NCI-H748 treated with DMSO at 0.1 percent for 48 hours (cell line): ENCODE measurements around the gene TK2.
"Not testable (repeated sequence)": the region's sequence is repeated elsewhere in the genome, so short reads cannot be mapped to it uniquely, and the experiment has no call there.

ENCODE experiments used
- DNase-seq: peaks from one replicate; lab custom pipeline; 2025; lab: John Stamatoyannopoulos, UW

TK2 gene

GRCh38 chr16:66572356-66572755, 22.4 kb upstream of the TK2 start:
- DNase-seq, result no peak

GRCh38 chr16:66569827-66570405, 20.0 kb upstream of the TK2 start:
- no peak for DNase-seq

DNA sequence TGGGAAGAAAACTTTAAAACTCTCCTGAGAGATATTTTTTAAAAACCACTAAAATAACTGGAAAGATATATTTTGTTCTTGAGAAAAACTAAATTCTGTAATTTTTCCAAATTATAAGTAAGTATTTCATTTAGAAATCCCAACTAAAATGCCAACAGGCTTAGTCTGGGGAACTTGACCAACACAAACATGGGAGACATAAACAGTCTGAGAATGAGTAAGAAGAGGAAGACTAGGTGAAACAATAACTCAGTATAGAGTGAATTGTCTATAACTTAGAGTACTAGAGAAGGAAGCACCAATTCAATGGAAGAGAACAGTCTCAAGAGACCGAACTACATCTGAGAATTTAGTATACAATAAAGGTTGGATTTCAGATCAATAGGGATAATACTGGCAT, 19.2 kb upstream of the TK2 start:
- DNase-seq, result no peak

DNA sequence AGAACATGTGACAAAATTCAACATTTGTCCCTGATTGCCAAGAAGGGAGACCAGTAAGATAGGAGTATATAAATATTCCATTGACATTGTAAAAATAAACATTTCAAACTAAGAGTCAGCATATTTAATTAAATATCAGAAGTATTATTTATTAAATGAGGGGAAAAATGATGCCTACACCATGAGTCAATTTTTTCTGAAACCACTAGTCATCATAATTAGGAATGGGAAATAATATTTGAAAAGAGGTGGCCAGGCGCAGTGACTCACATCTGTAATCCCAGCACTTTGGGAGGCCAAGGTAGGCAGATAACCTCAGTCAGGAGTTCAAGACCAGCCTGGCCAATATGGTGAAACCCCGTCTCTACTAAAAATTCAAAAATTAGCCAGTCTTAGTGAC, 18.4 kb upstream of the TK2 start:
- DNase-seq, result no peak

- not testable (repeated sequence) for DNase-seq
Observed at GRCh38 chr16:66567270-66567669, 17.3 kb upstream of the TK2 start.

DNA sequence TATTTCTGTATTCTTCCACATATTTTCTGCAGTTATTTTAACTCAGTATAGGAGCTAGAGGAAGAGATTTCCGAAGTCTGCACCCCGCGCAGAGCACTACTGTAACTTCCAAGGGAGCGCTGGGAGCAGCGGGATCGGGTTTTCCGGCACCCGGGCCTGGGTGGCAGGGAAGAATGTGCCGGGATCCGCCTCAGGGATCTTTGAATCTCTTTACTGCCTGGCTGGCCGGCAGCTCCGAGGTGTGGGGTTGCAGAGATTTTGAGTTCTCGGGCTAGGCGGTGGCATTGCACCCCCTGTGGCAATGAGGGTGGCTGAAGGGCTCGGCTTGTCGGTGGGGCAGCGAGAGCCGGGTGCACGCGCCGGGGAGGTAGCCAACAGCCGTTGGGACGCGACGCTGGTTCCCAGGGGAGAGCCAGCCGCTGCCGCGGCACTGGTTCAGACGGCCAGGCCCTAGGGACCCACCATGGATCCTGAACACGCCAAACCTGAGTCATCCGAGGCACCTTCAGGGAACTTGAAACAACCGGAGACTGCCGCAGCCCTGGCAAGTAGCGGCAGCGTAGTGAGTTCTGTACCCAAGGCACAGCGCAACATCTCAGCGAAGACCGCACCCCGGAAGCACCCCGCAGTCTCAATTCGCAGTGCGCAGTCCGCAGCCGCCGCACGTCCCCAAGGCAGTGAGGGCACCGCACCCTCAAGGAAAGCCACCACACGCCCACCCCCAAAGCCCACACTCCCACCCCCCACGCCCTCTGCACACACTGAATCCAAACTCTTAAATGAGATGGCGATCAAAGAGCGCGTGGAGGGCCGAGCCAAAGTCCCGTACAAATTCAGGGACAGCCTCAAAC, 16.4 kb upstream of the TK2 start, which contains the start of gene CMTM1:
Gene CMTM1 (plus strand): TSS at position 389 of the 851 bp plus-strand sequence. CDS start 75 bp downstream, at position 464.
- DNase-seq, result no peak

DNA sequence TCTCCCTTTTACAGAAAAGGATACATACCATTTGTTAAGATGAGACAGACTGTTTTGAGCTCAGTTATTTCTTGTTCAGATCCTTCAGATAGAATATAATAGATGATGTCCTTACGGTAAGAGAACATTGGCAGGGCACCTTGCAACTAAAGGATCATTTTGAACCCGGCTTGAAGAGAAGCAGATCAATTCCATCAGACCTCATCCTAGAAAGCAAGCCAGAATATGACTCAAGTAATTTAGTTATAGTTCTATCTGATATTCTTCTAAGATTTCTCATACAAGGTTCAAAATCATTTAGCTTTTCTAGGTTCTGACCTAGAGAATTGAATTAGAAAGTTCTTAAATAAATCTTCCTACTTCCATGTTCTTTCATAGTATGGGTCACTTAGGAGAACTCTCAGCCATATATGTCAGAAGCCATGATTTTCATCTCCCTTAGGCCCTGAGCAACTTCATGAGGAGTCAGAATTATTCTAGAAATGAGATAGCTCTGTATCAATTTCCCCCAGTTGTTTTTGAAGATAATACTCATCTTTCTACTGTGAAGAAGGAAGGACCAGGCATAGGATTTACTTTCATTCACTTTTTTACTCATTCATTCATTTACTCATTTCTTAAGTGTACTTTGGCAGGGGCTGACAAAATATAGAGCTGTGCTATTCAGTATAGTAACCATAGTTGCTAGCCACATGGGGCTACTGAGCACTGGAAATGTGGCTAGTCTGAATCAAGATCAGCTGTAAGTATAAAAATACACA, 13.8 kb upstream of the TK2 start:
- DNase-seq, result no peak

DNA sequence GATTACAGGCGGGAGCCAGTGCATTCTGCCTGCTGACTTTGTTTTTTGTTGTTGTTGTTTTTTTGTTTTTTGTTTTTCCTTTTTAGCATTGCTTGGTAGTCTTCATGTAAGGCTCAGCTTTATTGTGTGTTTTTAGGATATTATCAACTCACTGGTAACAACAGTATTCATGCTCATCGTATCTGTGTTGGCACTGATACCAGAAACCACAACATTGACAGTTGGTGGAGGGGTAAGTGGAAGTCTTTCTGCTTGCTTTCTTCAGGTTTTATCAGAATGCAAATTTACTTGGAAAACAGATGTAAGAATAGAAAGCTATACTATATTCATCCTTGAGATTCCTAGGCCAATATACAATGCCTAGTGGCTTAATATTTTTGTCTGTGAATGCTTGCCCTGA, 13.1 kb upstream of the TK2 start:
- no peak for DNase-seq

DNA sequence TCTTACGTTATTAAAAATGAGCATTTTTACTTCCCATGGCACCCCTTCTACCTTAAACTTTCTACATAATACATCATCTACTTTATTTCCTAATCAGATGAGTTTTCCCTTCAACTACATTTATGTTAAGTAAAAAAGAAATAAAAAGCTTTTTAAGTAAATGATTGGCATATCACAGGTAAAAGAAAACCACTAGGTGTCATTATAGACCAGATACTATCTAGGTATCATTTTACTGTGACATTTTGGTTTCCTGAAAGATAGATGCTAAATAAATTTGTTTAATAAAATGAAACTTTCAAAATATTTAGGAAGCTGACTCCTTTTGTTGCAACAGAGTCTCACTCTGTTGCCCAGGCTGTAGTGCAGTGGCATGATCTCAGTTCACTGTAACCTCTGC, 12.5 kb upstream of the TK2 start:
- no peak for DNase-seq

GRCh38 chr16:66561381-66562080, 11.6 kb upstream of the TK2 start:
- DNase-seq, result no peak

GRCh38 chr16:66560107-66560506, 10.2 kb upstream of the TK2 start:
- no peak for DNase-seq

DNA sequence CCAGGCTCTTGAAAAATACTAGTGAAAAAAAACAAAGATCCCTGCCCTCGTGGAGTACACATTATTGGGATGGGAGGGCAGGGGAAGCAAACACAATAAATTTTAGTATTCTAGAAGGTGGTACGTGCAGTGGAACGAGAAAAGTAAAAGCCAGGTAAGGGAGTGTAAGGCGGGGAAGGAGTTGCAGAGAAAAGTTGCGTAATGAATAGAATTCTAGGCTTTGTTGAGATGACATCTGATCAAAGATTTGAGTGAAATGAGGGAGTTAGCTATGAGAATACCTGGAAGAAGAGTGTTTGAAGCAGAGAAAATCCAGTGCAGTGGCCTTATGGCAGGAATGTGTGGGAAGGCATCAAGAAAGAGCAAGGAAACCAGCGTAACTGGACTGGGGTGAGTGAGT, 4.6 kb upstream of the TK2 start:
- DNase-seq, result no peak

DNA sequence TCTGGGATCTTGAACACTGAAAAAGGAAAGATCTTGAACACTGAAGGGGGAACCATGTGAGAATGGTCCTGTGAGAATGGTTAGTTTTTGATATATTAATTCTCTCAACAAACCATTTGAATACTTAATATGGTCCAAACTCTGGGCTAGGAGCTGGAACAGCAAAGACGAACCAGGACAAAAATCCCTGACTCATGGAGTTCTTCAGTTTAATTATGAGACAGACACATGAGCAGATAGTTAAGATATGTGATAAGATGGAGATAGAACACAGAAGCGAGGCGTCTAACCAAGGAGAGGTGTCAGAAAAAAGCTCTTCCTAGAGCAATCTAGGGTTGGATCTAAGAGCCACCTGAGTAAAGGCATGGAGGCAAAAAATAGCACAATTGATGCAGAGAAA, 4.1 kb upstream of the TK2 start:
- DNase-seq, result no peak

DNA sequence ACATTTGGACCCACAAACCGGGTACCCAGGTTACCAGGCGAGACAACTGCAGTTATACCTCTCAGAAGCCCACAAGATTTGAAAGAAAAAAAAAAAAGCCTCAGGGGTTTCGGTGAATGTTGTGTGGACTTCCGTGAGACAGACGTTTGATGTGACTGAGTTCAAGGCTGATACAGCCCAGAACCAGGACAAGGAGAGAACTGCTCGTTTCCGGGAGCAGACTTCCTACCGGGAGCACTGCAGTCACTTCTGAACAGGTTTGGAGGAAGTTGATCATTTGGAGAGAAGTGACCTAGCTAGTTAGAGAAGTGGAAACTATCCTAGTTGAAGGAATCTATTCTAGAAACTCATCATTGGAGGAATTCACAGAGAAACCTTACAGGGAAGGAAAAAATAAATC, 3.3 kb upstream of the TK2 start:
- DNase-seq, result no peak

GRCh38 chr16:66552286-66553177, 2.6 kb upstream of the TK2 start, which contains the start of gene CKLF:
Gene CKLF (plus strand): TSS chr16:66552576. CDS start chr16:66552716, 140 bp downstream.
- DNase-seq, result peak; percentile 73

GRCh38 chr16:66551788-66552285, 1.9 kb upstream of the TK2 start:
- DNase-seq, result no peak

GRCh38 chr16:66551348-66551759, 1.4 kb upstream of the TK2 start:
- no peak for DNase-seq

GRCh38 chr16:66548868-66549267, 1.1 kb downstream of the TK2 start:
- DNase-seq, result no peak

DNA sequence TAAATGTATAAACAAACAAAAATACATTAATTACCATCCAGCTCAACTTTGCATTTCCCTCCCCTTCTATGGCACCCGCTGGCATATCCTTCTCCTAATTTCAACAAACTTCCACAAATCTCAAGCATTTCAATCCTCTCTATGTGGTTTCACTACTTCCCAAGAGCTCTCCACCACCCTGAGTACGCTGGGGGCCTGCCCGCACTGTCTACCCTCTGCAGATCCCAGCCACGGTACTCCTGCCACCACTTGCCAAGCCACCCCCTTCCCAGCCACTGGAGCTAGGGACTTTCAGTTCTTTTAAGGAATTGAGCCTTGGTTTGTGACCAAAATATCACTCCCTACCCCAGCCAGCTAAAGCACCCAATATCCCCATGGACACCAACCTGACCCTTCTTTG, 1.9 kb downstream of the TK2 start:
- no peak for DNase-seq

DNA sequence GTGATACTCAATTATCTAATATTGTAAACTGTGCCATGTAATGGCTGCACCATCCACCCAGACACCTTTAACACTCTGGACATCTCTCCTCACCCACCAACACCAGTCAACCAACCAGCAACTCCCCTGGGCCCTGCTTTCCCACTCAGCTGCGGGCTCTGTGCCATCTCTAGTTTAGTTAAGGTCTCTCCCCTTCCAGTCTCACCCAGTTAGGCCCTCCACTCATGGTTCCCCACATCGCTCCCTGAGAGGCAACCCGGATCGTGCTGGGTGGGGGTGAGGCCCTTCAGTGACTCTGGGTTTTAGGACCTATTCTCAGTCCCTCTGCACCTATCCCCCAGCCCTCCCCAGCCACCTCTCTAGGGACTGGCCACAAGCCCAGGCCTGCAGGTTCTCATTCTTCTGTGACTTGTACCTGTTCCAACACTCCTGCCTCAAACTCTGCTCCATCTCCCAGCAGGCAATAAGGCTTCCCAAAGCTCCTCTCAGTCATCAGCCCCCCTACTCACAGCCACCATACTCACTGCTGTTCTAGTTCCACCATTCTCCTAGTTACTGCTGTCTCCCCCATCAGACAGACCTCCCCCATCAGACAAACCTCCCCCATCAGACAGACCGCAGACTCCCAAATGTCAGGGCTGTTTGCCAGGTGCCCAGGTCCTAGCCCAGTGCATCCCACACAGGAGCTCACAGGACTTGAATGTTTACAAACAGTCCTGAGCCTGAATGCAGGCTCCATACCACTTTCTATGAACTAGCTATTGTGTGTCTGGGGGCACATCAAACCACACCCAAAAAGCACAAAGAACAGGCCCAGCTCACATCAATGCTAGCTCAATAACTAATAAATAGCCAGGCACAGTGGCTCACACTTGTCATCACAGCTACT, 2.6 kb downstream of the TK2 start:
- DNase-seq, result no peak
